Astrocyte (in vitro differentiated cells and primary cell): ENCODE measurements around the gene RAB3IL1. TPM values are rescaled to one million over a fixed set of nuclear protein-coding genes. Genes with fewer than 3 reads are reported as not detected.

ENCODE experiments used
- DNase-seq: peaks from one replicate; pipeline ENCODE4 v3.0.0-alpha.2; 2010; ENCODE audit warnings: low read depth
- FAIRE-seq: peaks from 2 replicates; lab custom pipeline; 2011; peaks lifted over from hg19 to GRCh38; lab: Jason Lieb, UNC
- H2AFZ ChIP-seq: 2 replicates; pipeline ENCODE4 v1.6.0; 2012; ENCODE audit warnings: low read depth, low read length, inconsistent platforms
- H3K27ac ChIP-seq: 2 replicates; pipeline ENCODE4 v1.5.1; 2011; ENCODE audit warnings: low read depth, low read length, inconsistent platforms
- H3K27me3 ChIP-seq: 2 replicates; pipeline ENCODE4 v1.6.0; 2011; ENCODE audit warnings: low read length, inconsistent platforms; ENCODE audit not compliant: insufficient read depth
- H3K36me3 ChIP-seq: 2 replicates; pipeline ENCODE4 v1.5.1; 2011; ENCODE audit warnings: low read length, inconsistent platforms; ENCODE audit not compliant: insufficient read depth
- H3K4me1 ChIP-seq: 2 replicates; pipeline ENCODE4 v1.5.1; 2011; ENCODE audit warnings: low read length, inconsistent platforms; ENCODE audit not compliant: insufficient read depth
- H3K4me2 ChIP-seq: 2 replicates; pipeline ENCODE4 v1.6.0; 2012; ENCODE audit warnings: low read length, inconsistent platforms
- H3K4me3 ChIP-seq: 2 replicates; pipeline ENCODE4 v1.5.1; 2011; ENCODE audit warnings: low read depth, mild to moderate bottlenecking, low read length, inconsistent platforms; ENCODE audit not compliant: insufficient read depth
- H3K79me2 ChIP-seq: 2 replicates; pipeline ENCODE4 v1.6.0; 2012; ENCODE audit warnings: mild to moderate bottlenecking, low read length, inconsistent platforms; ENCODE audit not compliant: insufficient read depth
- H3K9ac ChIP-seq: 2 replicates; pipeline ENCODE4 v1.6.0; 2012; ENCODE audit warnings: mild to moderate bottlenecking, low read length, inconsistent platforms
- H3K9me3 ChIP-seq: 2 replicates; pipeline ENCODE4 v1.5.1; 2012; ENCODE audit warnings: low read depth, mild to moderate bottlenecking, low read length, inconsistent platforms; ENCODE audit not compliant: insufficient read depth
- H4K20me1 ChIP-seq: 2 replicates; pipeline ENCODE4 v1.6.0; 2012; ENCODE audit warnings: low read length, inconsistent platforms; ENCODE audit not compliant: insufficient read depth
- H3K27ac Mint-ChIP-seq: one replicate; pipeline ENCODE4 v1.8.0; 2021; ENCODE audit warnings: mild to moderate bottlenecking, mixed read lengths; ENCODE audit not compliant: unreplicated experiment
- H3K27me3 Mint-ChIP-seq: one replicate; pipeline ENCODE4 v1.8.0; 2021; ENCODE audit warnings: low read depth, mixed read lengths; ENCODE audit not compliant: unreplicated experiment
- H3K36me3 Mint-ChIP-seq: one replicate; pipeline ENCODE4 v1.8.0; 2021; ENCODE audit warnings: low read depth, mixed read lengths; ENCODE audit not compliant: unreplicated experiment
- H3K4me1 Mint-ChIP-seq: one replicate; pipeline ENCODE4 v1.8.0; 2021; ENCODE audit warnings: low read depth, mixed read lengths; ENCODE audit not compliant: unreplicated experiment
- H3K4me3 Mint-ChIP-seq: one replicate; pipeline ENCODE4 v1.8.0; 2021; ENCODE audit warnings: mild to moderate bottlenecking, moderate library complexity, mixed read lengths; ENCODE audit not compliant: unreplicated experiment
- H3K9me3 Mint-ChIP-seq: one replicate; pipeline ENCODE4 v1.8.0; 2021; ENCODE audit warnings: mild to moderate bottlenecking, mixed read lengths; ENCODE audit not compliant: unreplicated experiment
- EZH2 ChIP-seq: IDR thresholded peaks from 2 replicates; pipeline ENCODE4 v1.6.1; 2012; ENCODE audit warnings: mild to moderate bottlenecking, low read length, inconsistent platforms; ENCODE audit not compliant: insufficient read depth
- total RNA-seq: library from RNA; stranded (reverse); gene quantifications from 2 replicates; pipeline ENCODE4 v1.2.1, GENCODE V29; 2021
- TF ChIP-seq, protein P1 (sequence below): IDR thresholded peaks from 2 replicates; pipeline ENCODE4 v1.5.1; 2011; ENCODE audit warnings: low read depth, mild to moderate bottlenecking, inconsistent platforms, low read length, moderate library complexity; ENCODE audit not compliant: insufficient read depth

Gene RAB3IL1
- total RNA-seq, 1 donor from 2014 or later = 0.91 TPM

DNA sequence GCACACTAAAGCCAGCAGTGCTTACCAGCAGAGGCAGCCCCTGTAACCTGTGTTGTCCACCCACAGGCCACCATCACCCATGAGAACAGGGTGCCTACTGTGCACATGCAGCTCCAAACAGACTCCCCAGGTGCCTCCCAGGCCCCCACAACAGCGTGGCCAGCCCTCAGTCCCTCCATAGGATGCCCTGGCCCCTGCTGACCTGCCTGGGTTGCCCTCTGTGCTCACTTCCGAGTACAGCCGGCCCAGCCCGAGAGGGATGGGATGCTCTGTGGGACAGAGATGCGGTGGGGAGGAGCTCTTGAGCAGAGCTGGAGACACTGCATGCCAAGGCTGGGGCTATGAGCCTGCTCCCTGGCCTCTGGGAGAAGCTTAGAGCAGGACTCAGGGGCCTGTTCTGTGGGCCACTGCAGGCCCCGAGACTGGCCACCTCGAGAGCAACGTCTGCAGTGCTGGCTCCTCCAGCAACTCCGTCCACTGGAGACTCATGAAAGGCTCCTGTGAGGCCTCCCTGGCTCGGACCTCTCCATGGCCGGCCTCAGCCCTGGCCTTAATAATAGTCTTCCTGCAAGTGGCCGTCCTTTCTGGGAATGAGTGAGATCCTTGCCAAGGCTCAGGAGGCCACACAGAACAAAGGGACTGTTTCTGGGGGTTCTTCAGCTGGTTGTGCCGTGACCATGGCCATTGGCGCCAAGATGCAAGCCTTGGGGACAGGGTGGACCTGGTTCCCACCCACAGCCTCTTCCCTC is 62.2 kb downstream of the RAB3IL1 start:
- H3K79me2 ChIP-seq = no peaks in the 10 kb centered on the region
- H3K36me3 ChIP-seq = peaks cover 44% of the 10 kb centered on the region
- peaks cover 62% of the 10 kb centered on the region for H4K20me1 ChIP-seq
- no peak overlapping the region for H3K9ac ChIP-seq
- H3K27me3 ChIP-seq = no peaks in the 10 kb centered on the region
- no peak overlapping the region for H3K4me2 ChIP-seq
- Mint-ChIP-seq H3K27me3 (no peaks in the 10 kb centered on the region), H3K4me1 (no peaks in the 10 kb centered on the region), H3K4me3 (no peak overlapping the region), H3K27ac (no peak overlapping the region), H3K9me3 (no peaks in the 10 kb centered on the region), H3K36me3 (peaks cover 14% of the 10 kb centered on the region)
- no peak overlapping the region for H2AFZ ChIP-seq
- TF ChIP-seq, protein P1, sequence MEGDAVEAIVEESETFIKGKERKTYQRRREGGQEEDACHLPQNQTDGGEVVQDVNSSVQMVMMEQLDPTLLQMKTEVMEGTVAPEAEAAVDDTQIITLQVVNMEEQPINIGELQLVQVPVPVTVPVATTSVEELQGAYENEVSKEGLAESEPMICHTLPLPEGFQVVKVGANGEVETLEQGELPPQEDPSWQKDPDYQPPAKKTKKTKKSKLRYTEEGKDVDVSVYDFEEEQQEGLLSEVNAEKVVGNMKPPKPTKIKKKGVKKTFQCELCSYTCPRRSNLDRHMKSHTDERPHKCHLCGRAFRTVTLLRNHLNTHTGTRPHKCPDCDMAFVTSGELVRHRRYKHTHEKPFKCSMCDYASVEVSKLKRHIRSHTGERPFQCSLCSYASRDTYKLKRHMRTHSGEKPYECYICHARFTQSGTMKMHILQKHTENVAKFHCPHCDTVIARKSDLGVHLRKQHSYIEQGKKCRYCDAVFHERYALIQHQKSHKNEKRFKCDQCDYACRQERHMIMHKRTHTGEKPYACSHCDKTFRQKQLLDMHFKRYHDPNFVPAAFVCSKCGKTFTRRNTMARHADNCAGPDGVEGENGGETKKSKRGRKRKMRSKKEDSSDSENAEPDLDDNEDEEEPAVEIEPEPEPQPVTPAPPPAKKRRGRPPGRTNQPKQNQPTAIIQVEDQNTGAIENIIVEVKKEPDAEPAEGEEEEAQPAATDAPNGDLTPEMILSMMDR = no peak
- no peak for TF ChIP-seq EZH2
- H3K9me3 ChIP-seq = no peaks in the 10 kb centered on the region
- H3K4me1 ChIP-seq = no peaks in the 10 kb centered on the region
- H3K4me3 ChIP-seq = no peak overlapping the region
- DNase-seq (no peak), FAIRE-seq (no peak)
- no peak overlapping the region for H3K27ac ChIP-seq

DNA sequence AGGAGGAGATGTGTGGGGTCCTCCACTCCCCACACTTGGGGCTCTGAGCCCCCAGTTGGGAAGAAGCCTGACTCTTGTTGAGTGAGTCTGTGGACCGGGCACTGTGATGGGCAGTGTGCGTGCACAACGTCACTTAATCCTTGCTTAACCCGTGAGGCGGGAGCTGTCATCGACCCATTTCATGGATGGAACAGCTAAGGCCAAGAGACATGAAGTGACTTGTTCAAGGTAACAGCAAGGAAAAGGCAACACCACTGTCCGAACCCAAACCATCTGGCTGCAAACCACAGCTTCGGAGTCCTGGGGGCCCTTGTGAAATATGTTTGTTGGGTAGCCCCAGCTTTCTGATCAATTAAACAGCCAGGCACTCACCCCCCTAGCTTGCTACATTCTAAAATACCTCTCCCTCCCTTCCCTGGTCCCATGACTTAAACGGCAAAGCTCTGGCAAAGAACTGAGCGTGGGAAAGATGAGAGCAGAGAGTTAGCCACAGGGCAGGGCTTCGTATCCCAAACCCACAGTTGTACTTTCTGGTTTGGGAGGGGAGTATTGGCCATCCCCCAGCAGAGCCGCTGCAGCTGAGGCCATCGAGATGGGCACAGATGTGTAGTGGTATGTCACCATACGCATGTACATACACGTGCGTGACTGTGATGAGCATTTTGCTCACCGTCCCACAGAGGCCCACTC is 63.0 kb downstream of the RAB3IL1 start:
- H3K27ac ChIP-seq = no peak overlapping the region
- Mint-ChIP-seq H3K36me3 (peaks cover 14% of the 10 kb centered on the region), H3K27ac (no peak overlapping the region), H3K9me3 (no peaks in the 10 kb centered on the region), H3K4me3 (no peak overlapping the region), H3K4me1 (no peaks in the 10 kb centered on the region), H3K27me3 (no peaks in the 10 kb centered on the region)
- no peak for DNase-seq
- no peak overlapping the region for H3K4me3 ChIP-seq
- TF ChIP-seq, protein P1 = no peak
- no peak for TF ChIP-seq EZH2
- no peak overlapping the region for H2AFZ ChIP-seq
- no peak for FAIRE-seq
- no peaks in the 10 kb centered on the region for H3K27me3 ChIP-seq
- H3K4me2 ChIP-seq = no peak overlapping the region
- H4K20me1 ChIP-seq = peaks cover 65% of the 10 kb centered on the region
- H3K79me2 ChIP-seq = no peaks in the 10 kb centered on the region
- no peaks in the 10 kb centered on the region for H3K9me3 ChIP-seq
- H3K36me3 ChIP-seq = peaks cover 47% of the 10 kb centered on the region
- no peaks in the 10 kb centered on the region for H3K4me1 ChIP-seq
- no peak overlapping the region for H3K9ac ChIP-seq
